ENCODE results near the gene PLEKHO2.
"Not testable (repeated sequence)": the region's sequence is repeated elsewhere in the genome, so short reads cannot be mapped to it uniquely, and the experiment has no call there.

PLEKHO2 gene, protein sequence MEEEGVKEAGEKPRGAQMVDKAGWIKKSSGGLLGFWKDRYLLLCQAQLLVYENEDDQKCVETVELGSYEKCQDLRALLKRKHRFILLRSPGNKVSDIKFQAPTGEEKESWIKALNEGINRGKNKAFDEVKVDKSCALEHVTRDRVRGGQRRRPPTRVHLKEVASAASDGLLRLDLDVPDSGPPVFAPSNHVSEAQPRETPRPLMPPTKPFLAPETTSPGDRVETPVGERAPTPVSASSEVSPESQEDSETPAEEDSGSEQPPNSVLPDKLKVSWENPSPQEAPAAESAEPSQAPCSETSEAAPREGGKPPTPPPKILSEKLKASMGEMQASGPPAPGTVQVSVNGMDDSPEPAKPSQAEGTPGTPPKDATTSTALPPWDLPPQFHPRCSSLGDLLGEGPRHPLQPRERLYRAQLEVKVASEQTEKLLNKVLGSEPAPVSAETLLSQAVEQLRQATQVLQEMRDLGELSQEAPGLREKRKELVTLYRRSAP
- 28.8 to 47.9 reads per million in 2 experiments for total RNA-seq

DNA sequence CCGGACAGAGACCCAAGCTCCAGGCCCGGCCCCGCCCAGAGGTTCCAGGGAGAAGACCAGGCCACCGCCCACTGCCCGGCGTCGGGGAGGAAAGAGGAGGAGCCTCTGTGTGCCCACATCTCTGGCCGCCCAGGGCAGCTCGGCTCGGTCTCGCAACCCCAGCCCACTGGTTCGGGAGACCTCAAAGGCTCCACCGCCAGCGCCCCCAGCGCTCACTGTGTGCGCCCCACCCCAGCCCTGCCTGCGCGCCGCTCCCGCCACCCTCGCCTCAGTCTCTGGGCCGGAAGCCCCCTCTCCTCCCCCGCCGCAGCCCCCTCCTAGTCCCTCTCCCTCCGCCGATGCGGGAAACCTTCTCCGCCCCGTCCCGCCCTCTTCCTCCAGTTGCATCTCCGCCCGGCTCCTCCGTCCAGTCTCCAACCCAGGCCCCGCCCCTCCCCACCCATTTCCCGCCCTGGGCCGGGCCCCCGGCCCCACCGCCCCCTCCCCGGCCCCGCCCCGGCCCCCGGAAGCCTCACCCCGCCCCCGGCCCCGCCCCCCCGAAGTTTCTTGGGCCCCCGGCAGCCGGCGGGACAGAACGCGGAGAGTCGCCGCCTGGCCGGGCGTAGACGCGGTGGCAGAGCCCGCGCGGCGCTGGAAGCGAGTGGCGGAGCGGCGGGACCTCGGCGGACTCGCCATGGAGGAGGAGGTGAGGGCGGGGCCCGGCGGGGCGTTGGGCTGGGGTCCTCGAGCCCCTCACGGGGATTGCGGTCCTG, at the start of gene PLEKHO2:
TSS of gene PLEKHO2 (plus strand) at position 572 of the 752 bp plus-strand sequence. CDS start at position 674, 102 bp downstream.
- DNase-seq (ENCODE audit: low read depth), result peak; percentile 81

DNA sequence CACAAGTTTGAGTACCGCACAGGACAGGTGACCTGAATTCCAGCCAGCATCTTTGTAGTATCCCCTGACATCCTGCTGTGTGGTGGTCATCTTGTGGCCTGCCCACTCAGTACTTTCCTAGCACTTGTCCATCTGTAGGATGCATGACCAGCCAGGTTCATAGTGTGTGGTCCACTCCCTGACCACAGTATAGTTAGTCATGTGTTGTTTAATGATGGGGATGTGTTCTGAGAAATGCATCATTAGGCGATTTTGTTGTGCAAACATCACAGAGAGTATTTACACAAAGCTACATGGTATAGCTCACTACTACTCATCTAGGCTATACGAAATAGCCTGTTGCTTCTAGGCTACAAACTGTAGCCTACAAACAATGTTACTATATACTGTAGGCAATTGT, 49.4 kb upstream of the PLEKHO2 start:
- DNase-seq (ENCODE audit: low read depth), result no peak

DNA sequence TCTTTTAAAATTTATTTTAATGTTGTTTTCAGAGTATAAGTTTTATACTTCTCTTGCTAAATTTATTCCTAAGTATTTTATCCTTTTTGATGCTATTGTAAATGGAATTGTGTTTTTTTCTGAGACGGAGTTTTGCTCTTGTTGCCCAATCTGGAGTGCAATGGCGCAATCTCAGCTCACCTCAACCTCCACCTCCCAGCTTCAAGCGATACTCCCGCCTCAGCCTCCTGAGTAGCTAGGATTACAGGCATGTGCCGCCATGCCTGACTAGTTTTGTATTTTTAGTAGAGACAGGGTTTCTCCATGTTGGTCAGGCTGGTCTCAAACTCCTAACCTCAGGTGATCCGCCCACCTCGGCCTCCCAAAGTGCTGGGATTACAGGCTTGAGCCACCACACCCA, 46.4 kb upstream of the PLEKHO2 start:
- not testable (repeated sequence) for DNase-seq (ENCODE audit: low read depth)

DNA sequence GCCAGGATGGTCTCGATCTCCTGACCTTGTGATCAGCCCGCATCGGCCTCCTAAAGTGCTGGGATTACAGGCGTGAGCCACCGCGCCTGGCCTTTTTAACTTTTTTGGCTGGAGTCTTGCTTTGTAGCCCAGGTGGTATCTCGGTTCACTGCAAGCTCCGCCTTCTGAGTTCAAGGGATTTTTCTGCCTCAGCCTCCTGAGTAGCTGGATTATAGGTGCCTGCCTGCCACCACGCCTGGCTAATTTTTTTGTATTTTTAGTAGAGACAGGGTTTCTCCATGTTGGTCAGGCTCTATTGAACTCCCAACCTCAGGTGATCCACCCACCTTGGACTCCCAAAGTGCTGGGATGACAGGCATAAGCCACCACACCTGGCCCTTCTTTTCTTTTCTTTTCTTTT, 45.8 kb upstream of the PLEKHO2 start:
- not testable (repeated sequence) for DNase-seq (ENCODE audit: low read depth)

- DNase-seq (ENCODE audit: low read depth), result not testable (repeated sequence)
These were observed 42.8 kb upstream of the PLEKHO2 start for GRCh38 chr15:64798905-64799304.

DNA sequence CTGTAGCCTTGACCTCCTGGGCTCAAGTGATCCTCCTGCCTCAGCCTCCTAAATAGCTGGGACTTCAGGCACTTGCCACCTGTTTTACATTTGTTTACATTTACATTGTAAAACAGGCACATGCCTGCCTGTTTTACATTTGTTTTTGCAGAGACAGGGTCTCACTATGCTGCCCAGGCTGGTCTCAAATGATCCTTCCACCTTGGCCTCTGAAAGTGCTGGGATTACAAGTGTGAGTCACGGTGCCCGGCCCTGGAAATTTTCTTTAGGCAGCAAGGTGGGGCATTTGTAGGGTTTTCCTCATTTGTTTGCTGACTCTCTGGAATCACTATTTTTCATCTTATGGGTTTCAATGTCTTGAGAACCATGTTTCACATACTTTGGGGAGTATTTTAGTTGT, 41.2 kb upstream of the PLEKHO2 start:
- DNase-seq (ENCODE audit: low read depth), result no peak

GRCh38 chr15:64803526-64803925, 38.2 kb upstream of the PLEKHO2 start:
- no peak for DNase-seq (ENCODE audit: low read depth)

DNA sequence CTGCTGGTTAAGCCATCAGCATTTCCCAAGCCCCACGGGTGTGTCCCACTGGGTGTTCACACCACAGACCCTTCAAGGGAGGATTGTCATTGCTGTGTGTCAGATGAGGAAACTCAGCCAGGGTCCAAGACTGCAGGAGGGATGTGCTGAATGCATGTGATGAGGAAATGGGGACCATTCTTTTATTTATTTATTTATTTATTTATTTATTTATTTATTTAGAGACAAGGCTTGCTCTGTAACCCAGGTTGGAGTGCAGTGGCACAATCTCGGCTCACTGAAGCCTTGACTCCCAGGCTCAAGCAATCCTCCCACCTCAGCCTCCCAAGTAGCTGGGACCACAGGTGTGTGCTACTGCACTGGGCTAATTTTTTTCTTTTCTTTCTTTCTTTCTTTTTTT, 37.1 kb upstream of the PLEKHO2 start:
- no peak for DNase-seq (ENCODE audit: low read depth)

GRCh38 chr15:64806509-64806908, 35.2 kb upstream of the PLEKHO2 start:
- DNase-seq (ENCODE audit: low read depth), result no peak

DNA sequence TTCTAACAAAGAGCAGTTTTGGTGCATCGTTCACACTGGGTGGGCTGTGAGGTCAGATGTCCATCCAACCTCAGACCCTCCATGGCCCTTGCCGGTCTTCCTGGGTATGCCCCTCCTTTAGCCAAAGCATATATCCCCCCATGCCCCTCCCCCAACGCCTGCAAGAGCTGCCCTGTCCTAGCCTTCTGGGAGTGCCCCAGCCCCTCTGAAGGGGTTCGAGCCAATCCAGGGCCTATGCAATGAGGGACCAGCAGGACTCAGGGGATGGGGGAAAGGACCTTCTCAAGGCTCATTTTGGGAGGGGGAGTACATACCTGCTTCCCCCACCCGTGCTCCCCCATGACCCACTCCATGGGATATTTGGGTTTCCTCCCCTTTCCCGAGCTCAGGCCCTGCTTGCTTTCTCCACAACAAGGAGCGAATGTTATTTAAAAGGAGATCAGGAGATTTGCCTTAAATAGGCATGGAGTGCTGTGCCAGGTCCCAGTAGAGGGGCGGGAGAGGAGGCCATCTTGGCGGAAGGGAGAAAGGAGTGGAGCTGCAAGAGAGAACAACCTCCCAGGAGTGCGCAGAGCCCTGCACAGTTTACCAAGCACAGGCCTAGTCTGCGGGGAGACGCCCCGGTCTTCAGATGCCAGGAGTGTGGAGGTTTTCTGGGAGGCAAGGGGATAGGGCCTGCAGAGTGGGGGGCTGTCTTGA, 34.5 kb upstream of the PLEKHO2 start:
- no peak for DNase-seq (ENCODE audit: low read depth)

DNA sequence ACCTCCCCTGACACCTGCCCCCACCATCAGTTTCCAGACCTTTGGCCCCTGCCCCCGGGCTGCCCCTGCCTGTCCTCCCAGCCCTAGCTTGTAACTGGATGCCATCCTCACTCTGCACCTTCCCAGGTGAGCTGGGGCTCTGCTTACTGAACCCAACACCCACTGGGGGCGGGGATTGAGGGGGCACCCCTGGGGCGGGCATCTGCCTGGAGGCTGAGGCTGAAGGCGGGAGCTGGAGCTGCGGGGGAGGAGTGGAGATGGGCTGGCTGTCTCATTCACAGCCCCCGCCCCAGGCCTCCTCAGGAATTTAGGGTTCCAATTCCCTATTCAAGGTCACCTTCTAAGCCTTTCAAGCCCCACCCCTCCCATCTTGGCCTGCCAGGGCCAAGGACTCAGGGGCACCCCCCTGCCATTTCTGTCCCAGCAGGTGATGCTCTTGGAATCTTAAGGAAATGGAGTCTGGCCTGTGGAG, 33.9 kb upstream of the PLEKHO2 start:
- no peak for DNase-seq (ENCODE audit: low read depth)

- DNase-seq (ENCODE audit: low read depth), result no peak
These were observed 32.8 kb upstream of the PLEKHO2 start for GRCh38 chr15:64808785-64809453.

GRCh38 chr15:64809649-64810496, 31.8 kb upstream of the PLEKHO2 start:
- peak; percentile 49 for DNase-seq (ENCODE audit: low read depth)

DNA sequence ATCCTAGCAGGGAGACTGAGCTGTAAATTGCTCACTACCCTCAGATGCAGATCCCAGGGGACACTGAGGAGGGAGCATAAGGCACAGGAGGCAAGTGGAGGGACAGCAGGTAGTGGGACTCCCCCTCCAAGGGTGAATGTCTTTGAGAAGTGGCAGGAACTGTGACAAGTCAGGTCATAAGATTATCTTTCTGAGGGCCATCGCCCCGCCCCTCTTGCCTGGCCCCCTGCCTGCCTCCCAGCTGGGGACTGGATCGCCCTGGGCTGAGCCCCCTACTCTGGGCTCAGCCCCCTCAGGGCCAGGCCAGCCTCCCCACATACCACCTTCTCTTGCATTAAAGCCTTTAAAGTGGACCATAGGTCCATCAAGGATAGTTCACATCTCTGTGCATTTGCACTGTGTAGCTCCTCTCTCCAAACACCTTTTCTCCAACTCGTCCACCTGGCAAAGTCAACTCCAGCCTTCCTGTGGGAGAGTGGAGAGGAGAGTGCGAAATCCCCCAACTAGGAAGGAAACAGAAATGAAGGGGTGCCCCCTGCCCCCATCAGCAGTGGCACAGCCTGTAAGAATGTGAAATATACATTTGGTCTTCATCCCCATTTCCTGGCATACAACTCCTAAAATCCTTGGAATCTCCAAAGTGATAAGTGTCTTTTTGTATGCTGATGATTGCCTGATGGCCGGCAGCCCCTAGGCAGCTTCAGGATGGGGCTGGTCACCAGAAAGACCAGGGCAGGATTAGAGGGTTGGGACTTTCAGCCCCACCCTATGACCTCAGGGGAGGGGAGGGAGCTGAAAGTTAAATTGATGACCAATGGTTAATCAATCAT, 31.0 kb upstream of the PLEKHO2 start:
- DNase-seq (ENCODE audit: low read depth), result no peak

GRCh38 chr15:64813075-64813474, 28.6 kb upstream of the PLEKHO2 start:
- no peak for DNase-seq (ENCODE audit: low read depth)

DNA sequence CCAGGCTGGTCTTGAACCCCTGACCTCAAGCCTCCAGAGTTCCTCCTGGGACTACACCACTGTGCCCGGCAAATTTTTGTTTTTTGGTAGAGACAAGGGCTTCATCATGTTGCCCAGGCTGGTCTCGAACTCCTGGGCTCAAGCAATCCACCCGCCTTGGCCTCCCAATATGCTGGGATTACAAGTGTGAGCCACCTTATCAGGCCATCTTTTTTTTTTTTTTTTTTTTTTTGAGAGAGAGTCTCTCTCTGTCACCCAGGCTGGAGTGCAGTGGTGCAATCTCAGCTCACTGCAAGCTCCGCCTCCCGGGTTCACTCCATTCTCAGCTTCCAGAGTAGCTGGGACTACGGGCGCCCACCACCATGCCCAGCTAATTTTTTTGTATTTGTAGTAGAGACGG, 27.4 kb upstream of the PLEKHO2 start:
- not testable (repeated sequence) for DNase-seq (ENCODE audit: low read depth)

DNA sequence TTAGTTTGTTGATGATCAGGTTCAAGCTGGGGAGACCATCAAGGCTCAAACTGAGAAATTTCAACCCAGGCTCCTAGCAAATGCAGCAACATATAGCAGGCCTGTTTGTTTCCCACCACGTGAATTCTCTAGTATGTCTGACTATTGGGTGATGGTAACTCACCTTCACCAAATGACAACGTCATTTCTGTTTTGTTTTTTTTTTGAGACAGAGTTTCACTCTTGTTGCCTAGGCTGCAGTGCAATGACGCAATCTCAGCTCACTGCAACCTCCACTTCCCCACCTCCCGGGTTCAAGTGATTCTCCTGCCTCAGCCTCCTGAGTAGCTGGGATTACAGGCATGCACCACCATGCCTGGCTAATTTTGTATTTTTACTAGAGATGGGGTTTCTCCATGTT, 26.8 kb upstream of the PLEKHO2 start:
- not testable (repeated sequence) for DNase-seq (ENCODE audit: low read depth)

GRCh38 chr15:64816452-64816851, 25.3 kb upstream of the PLEKHO2 start:
- no peak for DNase-seq (ENCODE audit: low read depth)

GRCh38 chr15:64824929-64825430, 16.7 kb upstream of the PLEKHO2 start:
- DNase-seq (ENCODE audit: low read depth), result no peak
